ENCODE measurements around the gene RDH11.
"Not testable (repeated sequence)": the region's sequence is repeated elsewhere in the genome, so short reads cannot be mapped to it uniquely, and the experiment has no call there.

- not testable (repeated sequence) for TF ChIP-seq CTCF (conservative IDR thresholded peaks at IDR 0.05; ENCODE audit: low read length); EZH2phosphoT487 (IDR thresholded peaks at IDR 0.05; ENCODE audit: borderline replicate concordance, low read depth, low read length)
Measured at GRCh38 chr14:67701492-67701891, 5.9 kb upstream of the RDH11 start, which contains the start of gene RDH12.

Measured in OCI-LY7 (cell line).